ENCODE data around the gene TEX14. TPM values are rescaled to one million over a fixed set of nuclear protein-coding genes. Genes with fewer than 3 reads are reported as not detected.
"Not testable (repeated sequence)": the region's sequence is repeated elsewhere in the genome, so short reads cannot be mapped to it uniquely, and the experiment has no call there.

The TEX14 gene
- total RNA-seq, 8 experiments from 2014 or later = 0.20 to 0.43 (median 0.34) TPM

GRCh38 chr17:58680038-58680369 is 11.8 kb downstream of the TEX14 start:
- H3K4me3 ChIP-seq = no peak overlapping the region
- no peak for ATAC-seq (replicated peaks in 6 of 8)
- H3K4me1 ChIP-seq (replicated peaks in 1 of 2) = peaks cover 8 to 9% of the 10 kb centered on the region in 2 donors
- peak overlapping the region in 1 of 2 donors; percentile 91 for H3K27ac ChIP-seq
- in situ Hi-C loops (cut with MboI; ENCODE audit: low pct_unique_long_range_greater_than_20kb in 2 of 9, low sequenced_read_pairs in 9 of 9, unreplicated experiment in 9 of 9) = no loop called here
- WGBS, 10 experiments = 40 to 100% (median 75%) methylated on average over 1 to 6 of the region's 6 CpGs; no CpG with 5 or more reads in 1 of the 10 experiments

DNA sequence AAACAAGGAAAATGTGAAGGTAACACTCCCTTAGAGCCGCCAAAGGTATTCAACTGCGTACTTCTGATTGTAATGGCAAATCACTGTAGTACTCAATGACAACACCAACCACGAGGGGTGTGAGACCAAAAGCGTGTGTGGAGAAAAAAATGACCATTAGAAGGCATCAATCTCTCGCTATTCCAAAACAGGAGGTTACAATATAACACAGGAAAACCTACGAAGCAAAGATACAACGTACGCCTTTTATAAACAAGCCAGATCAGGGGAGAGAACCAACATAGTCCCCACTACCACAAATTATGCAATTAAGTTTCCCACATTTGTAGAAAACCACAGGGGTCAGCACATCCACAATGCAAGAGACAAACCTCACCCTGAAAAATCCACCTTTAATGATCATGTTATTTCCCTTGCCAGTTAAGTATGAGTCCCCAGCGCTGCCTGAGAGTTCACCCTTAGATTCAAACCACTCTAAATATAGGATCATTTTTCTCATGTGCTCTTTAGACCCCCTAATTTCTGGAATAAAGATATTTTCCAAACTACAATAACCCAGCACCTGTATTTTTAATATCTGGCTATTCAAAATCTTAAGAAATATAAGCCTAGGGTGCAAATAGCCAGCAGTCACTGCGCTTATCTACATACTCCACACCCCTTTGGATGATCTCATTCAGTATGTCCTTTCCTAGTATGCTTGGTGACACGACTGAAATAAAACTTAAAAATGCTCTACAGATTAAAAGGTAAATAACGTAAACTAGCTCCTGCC is 12.4 kb downstream of the TEX14 start:
- Histone ChIP-seq H3K4me3 (no peak overlapping the region), H3K27ac (peak overlapping the region; percentile 88 to 91), H3K4me1 (replicated peaks in 1 of 2) (peaks cover 8 to 9% of the 10 kb centered on the region in 2 donors)
- in situ Hi-C loops (cut with MboI; ENCODE audit: low pct_unique_long_range_greater_than_20kb in 2 of 9, low sequenced_read_pairs in 9 of 9, unreplicated experiment in 9 of 9) = no loop called here
- WGBS, 10 experiments = 20 to 62% (median 50%) methylated on average over 3 to 11 of the region's 12 CpGs
- peak in 7 of 8 experiments; percentile 81 to 93 (median 91) for ATAC-seq (replicated peaks in 6 of 8)

DNA sequence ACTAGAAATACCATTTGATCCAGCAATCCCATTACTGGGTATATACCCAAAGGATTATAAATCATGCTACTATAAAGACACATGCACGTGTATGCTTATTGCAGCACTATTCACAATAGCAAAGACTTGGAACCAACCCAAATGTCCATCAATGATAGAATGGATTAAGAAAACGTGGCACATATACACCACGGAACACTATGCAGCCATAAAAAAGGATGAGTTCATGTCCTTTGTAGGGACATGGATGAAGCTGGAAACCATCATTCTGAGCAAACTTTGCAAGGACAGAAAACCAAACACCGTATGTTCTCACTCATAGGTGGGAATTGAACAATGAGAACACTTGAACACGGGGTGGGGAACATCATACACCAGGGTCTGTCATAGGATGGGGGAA is 13.6 kb downstream of the TEX14 start:
- in situ Hi-C loops (cut with MboI; ENCODE audit: low pct_unique_long_range_greater_than_20kb in 2 of 9, low sequenced_read_pairs in 9 of 9, unreplicated experiment in 9 of 9); ATAC-seq (replicated peaks in 6 of 8): not testable (repeated sequence)

DNA sequence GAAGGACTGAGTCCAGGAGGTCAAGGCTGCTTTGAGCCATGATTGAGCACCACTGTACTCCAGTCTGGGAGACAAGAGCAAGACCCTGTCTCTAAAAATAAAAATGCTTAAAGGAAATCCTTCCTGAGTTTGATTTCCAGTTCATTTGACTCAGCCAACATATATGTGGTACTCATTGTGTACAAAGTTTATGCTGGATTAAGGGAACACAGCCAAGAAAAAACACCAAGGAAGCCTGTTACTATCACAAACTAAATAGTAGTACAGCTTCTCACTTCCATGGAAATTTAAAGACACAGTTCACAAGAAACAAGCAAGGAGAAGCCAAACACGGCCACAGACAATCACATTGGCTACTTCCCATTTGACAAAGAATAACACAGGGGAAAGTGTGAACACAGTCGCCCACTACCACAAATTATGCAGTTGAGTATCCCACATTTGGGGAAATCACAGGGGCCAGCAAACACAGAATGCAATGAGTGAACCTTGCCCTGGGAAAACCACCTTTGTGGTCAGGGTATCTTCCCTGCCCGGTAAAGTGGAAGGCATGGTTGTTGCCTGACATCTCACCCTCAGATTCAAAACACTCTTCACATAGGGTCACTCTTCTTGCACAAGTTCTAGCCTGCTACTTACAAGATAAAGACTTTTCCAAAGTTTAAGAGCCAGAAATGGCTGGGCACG is 14.5 kb downstream of the TEX14 start:
- no peak for ATAC-seq (replicated peaks in 6 of 8)
- WGBS, 10 experiments = 14 to 90% (median 60%) methylated on average over 1 to 2 of the region's 4 CpGs; no CpG with 5 or more reads in 4 of the 10 experiments
- H3K27ac ChIP-seq = no peak overlapping the region
- in situ Hi-C loops (cut with MboI; ENCODE audit: low pct_unique_long_range_greater_than_20kb in 2 of 9, low sequenced_read_pairs in 9 of 9, unreplicated experiment in 9 of 9) = no loop called here
- peaks cover 8 to 9% of the 10 kb centered on the region in 2 donors for H3K4me1 ChIP-seq (replicated peaks in 1 of 2)
- no peak overlapping the region for H3K4me3 ChIP-seq

More for the DNA sequence above, 13.6 kb downstream of the TEX14 start:
- WGBS, 10 experiments = 0 to 100% (median 40%) methylated on average over 1 of the region's 5 CpGs; no CpG with 5 or more reads in 7 of the 10 experiments
- H3K4me3 ChIP-seq; H3K4me1 ChIP-seq (replicated peaks in 1 of 2); H3K27ac ChIP-seq: not testable (repeated sequence)

GRCh38 chr17:58671969-58672368 is 19.9 kb downstream of the TEX14 start:
- ATAC-seq (replicated peaks in 6 of 8) = peak in 5 of 8 experiments; percentile 41 to 97 (median 69)
- Histone ChIP-seq H3K4me1 (replicated peaks in 1 of 2) (no peaks in the 10 kb centered on the region), H3K4me3 (no peak overlapping the region), H3K27ac (no peak overlapping the region)
- in situ Hi-C loops (cut with MboI; ENCODE audit: low pct_unique_long_range_greater_than_20kb in 2 of 9, low sequenced_read_pairs in 9 of 9, unreplicated experiment in 9 of 9) = no loop called here
- 54 to 100% (median 98%) methylated on average over 1 to 3 of the region's 3 CpGs; no CpG with 5 or more reads in 2 of the 10 experiments for WGBS, 10 experiments

- no peak for ATAC-seq (replicated peaks in 6 of 8)
- in situ Hi-C loops (cut with MboI; ENCODE audit: low pct_unique_long_range_greater_than_20kb in 2 of 9, low sequenced_read_pairs in 9 of 9, unreplicated experiment in 9 of 9) = no loop called here
- Histone ChIP-seq H3K27ac (no peak overlapping the region), H3K4me3 (no peak overlapping the region), H3K4me1 (replicated peaks in 1 of 2) (no peaks in the 10 kb centered on the region)
- 40 to 86% (median 67%) methylated on average over 1 to 5 of the region's 6 CpGs; no CpG with 5 or more reads in 3 of the 10 experiments for WGBS, 10 experiments
These were observed 22.0 kb downstream of the TEX14 start for GRCh38 chr17:58669853-58670252.

DNA sequence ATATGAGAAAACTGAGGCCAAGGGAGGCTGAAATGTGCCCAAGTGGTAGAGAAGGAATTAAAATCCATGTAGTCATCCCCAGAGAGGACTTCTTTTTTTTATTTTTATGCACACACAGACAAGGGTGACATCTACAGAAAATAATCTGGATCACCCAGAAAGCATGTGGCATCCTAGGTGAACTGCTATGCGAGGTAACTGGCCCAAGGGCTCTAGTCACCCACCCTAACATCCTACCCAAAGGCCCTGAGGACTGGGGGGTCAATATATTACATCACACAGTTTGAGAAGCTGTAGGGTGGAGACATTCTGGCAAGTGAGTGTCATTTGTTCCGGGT is 23.3 kb downstream of the TEX14 start:
- in situ Hi-C loops (cut with MboI; ENCODE audit: low pct_unique_long_range_greater_than_20kb in 2 of 9, low sequenced_read_pairs in 9 of 9, unreplicated experiment in 9 of 9) = no loop called here
- no peak overlapping the region for H3K4me3 ChIP-seq
- H3K27ac ChIP-seq = no peak overlapping the region
- no peaks in the 10 kb centered on the region for H3K4me1 ChIP-seq (replicated peaks in 1 of 2)
- peak in 1 of 8 experiments; percentile 37 for ATAC-seq (replicated peaks in 6 of 8)
- WGBS, 10 experiments = 35 to 90% (median 83%) methylated on average over 1 to 2 of the region's 2 CpGs; no CpG with 5 or more reads in 5 of the 10 experiments

DNA sequence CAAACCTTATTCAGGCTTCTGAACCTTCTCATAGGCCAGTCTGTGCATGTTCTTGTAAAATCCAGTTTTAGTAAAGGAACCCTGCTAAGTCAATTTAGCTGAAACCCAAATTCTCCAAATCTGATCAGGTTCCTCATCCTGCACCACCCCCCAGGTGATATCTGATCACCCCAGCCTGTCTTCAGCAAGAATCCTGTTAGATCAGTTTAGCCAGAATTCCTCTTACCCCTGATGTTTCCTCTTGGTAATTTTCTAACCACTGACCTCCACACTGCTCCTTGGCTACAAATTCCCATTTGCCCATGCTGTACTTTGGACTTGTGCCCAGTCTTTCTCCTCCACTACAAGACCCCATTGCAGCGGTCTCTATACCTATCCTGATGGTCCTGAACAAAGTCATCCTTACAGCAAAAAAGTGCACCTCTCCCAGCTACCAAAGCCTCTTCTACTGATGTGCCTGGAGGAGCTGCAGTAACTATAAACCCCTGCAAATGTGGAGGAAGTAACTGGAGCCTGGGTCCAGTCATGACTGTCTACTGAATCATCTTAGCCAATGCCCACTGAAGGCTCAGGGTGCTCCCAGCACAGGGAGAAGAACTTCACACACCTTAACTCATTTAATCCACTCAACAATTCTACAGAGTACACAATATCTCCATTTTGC is 23.8 kb downstream of the TEX14 start:
- H3K4me1 ChIP-seq (replicated peaks in 1 of 2) = no peaks in the 10 kb centered on the region
- in situ Hi-C loops (cut with MboI; ENCODE audit: low pct_unique_long_range_greater_than_20kb in 2 of 9, low sequenced_read_pairs in 9 of 9, unreplicated experiment in 9 of 9) = no loop called here
- ATAC-seq (replicated peaks in 6 of 8) = no peak
- 40 to 100% methylated on average over 1 of the region's 1 CpG; no CpG with 5 or more reads in 8 of the 10 experiments for WGBS, 10 experiments
- no peak overlapping the region for H3K27ac ChIP-seq
- H3K4me3 ChIP-seq = no peak overlapping the region

- in situ Hi-C loops (cut with MboI; ENCODE audit: low pct_unique_long_range_greater_than_20kb in 2 of 9, low sequenced_read_pairs in 9 of 9, unreplicated experiment in 9 of 9) = no loop called here
- 42 to 92% (median 67%) methylated on average over 3 to 19 of the region's 19 CpGs; no CpG with 5 or more reads in 4 of the 10 experiments for WGBS, 10 experiments
- peak in 2 of 8 experiments; percentile 78 to 91 for ATAC-seq (replicated peaks in 6 of 8)
- no peak overlapping the region for H3K27ac ChIP-seq
- no peaks in the 10 kb centered on the region for H3K4me1 ChIP-seq (replicated peaks in 1 of 2)
- H3K4me3 ChIP-seq = no peak overlapping the region
These were observed 25.0 kb downstream of the TEX14 start for GRCh38 chr17:58666858-58667267.

GRCh38 chr17:58665946-58666857 is 25.6 kb downstream of the TEX14 start:
- WGBS, 10 experiments = 75 to 100% (median 90%) methylated on average over 1 to 21 of the region's 25 CpGs
- peak in 1 of 8 experiments; percentile 33 for ATAC-seq (replicated peaks in 6 of 8)
- H3K4me1 ChIP-seq (replicated peaks in 1 of 2) = no peaks in the 10 kb centered on the region
- H3K4me3 ChIP-seq = no peak overlapping the region
- in situ Hi-C loops (cut with MboI; ENCODE audit: low pct_unique_long_range_greater_than_20kb in 2 of 9, low sequenced_read_pairs in 9 of 9, unreplicated experiment in 9 of 9) = no loop called here
- no peak overlapping the region for H3K27ac ChIP-seq

DNA sequence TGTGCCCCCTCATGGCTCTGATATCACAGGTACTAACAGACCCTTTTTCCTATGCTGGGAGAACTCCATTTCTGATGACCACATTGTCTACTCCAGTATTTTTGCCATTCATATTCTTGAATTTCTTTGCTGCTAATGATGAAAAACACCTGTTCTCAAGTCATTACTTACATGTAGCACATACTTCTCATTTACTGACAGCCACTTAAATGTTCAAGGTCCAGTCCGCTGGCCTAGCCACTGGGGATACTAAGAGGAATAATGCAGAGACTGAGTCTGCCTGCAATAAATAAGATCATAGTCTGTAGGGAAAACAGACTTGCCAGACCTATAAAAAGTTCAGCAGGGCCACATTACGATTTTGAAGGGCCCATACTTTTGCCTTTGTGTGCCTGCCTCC is 27.5 kb downstream of the TEX14 start:
- H3K27ac ChIP-seq = no peak overlapping the region
- H3K4me1 ChIP-seq (replicated peaks in 1 of 2) = no peaks in the 10 kb centered on the region
- WGBS, 10 experiments = 0 to 100% (median 88%) methylated on average over 1 to 2 of the region's 2 CpGs; no CpG with 5 or more reads in 1 of the 10 experiments
- in situ Hi-C loops (cut with MboI; ENCODE audit: low pct_unique_long_range_greater_than_20kb in 2 of 9, low sequenced_read_pairs in 9 of 9, unreplicated experiment in 9 of 9) = no loop called here
- ATAC-seq (replicated peaks in 6 of 8) = no peak
- no peak overlapping the region for H3K4me3 ChIP-seq

DNA sequence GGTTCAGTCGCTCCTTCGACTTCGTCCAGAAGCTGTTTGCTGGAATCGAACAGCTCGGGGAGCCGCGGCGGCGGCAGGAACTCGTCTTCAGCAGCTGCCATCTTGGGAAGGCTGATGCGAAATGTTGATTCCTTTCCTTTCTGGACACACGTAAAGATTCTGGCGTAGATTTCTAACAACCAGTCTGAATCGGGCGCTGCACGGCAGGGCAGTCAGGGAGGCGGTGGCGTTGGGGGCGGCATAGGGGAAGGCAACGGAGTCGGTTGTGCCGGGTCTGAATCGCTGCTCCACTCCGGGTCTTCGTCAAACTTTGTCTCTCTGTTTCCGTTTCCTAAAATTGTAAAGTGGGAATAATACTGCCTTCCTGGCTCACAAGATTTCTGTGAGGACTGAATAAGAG is 30.3 kb downstream of the TEX14 start:
- in situ Hi-C loops (cut with MboI; ENCODE audit: low pct_unique_long_range_greater_than_20kb in 2 of 9, low sequenced_read_pairs in 9 of 9, unreplicated experiment in 9 of 9) = no loop called here

More for the DNA sequence above, 30.3 kb downstream of the TEX14 start:
- 82 to 94% (median 92%) methylated on average over 6 to 21 of the region's 26 CpGs; no CpG with 5 or more reads in 5 of the 10 experiments for WGBS, 10 experiments
- no peak for ATAC-seq (replicated peaks in 6 of 8)
- Histone ChIP-seq H3K4me1 (replicated peaks in 1 of 2) (peaks cover 2 to 6% of the 10 kb centered on the region in 2 donors), H3K4me3 (no peak overlapping the region), H3K27ac (no peak overlapping the region)
